ENCODE results near the gene DDC.

DDC gene

GRCh38 chr7:50409856-50410745 is 155.1 kb downstream of the DDC start:
- no peak for DNase-seq
